Esophagus squamous epithelium (tissue), 4 donors: ENCODE data around the gene SMC5.

Source experiments
- CTCF ChIP-seq, 6 experiments: fragments of 450-650 bp in 4 of 6; fragments of 200-600 bp in 2 of 6; sonication (generic) in 2 of 6; IDR thresholded peaks; one replicate each; pipeline ENCODE4 v1.5.1; 2016 to 2019; ENCODE audit warnings: antibody characterized with exemption in 6 of 6, mild to moderate bottlenecking in 4 of 6, moderate library complexity in 4 of 6
- POLR2A ChIP-seq, 4 donors: fragments of 450-650 bp; IDR thresholded peaks; one replicate each; pipeline ENCODE4 v1.6.1; 2017; ENCODE audit warnings: antibody characterized with exemption in 4 of 4, mild to moderate bottlenecking in 4 of 4, moderate library complexity in 3 of 4

DNA sequence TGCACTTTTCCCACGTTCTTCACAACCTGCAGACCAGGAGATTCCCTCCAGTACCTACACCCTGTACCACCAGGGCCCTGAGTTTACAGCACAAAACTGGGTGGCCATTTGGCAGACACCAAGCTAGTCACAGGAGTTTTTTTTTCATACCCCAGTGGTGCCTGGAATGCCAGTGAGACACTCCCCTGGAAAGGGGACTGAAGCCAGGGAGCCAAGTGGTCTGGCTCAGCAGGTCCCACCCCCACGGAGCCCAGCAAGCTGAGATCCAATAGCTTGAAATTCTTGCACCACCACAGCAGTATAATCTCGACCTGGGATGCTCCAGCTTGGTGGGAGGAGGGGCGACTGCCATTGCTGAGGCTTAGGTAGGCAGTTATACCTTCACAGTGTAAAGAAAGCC is 26.3 kb upstream of the SMC5 start:
- TF ChIP-seq CTCF (IDR thresholded peaks at IDR 0.05) (no peak), POLR2A (IDR thresholded peaks at IDR 0.05) (no peak)
